Hepatocyte (in vitro differentiated cells): Measurements from ENCODE around the gene YIPF4.

Experiments used
- EZH2 ChIP-seq: fragments of 200-600 bp; sonication (generic); IDR thresholded peaks from 2 replicates; pipeline ENCODE4 v1.6.1; 2016; ENCODE audit warnings: antibody characterized with exemption, mild to moderate bottlenecking, borderline replicate concordance
- EZH2phosphoT487 ChIP-seq: fragments of 200-600 bp; sonication (generic); IDR thresholded peaks from one replicate; pipeline ENCODE4 v1.6.1; 2018; ENCODE audit warnings: antibody characterized with exemption, mild to moderate bottlenecking, low read depth, moderate library complexity; ENCODE audit not compliant: unreplicated experiment, severe bottlenecking
- TF ChIP-seq, protein P1 (sequence below): fragments of 200-600 bp; sonication (generic); IDR thresholded peaks from 2 replicates; pipeline ENCODE4 v1.5.1; 2016; ENCODE audit warnings: antibody characterized with exemption, mild to moderate bottlenecking; ENCODE audit not compliant: poor library complexity

DNA sequence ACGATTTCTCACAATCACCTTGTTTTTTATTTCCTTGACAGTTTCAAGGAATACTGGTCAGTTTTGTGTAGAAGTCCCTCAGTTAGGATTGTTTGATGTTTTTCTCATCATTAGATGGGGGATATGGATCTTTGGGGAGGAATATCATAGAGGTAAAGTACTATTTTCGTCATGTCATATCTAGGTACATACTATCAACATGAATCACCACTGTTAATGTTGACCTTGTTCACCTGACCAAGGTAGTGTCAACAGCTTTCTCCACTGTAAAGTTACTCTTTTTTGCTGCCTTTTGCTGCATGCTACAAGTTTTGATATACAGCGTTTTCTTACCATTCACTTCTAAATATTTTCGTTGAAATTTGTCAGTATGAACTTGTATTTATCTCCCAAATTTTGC, 45.7 kb upstream of the YIPF4 start:
- TF ChIP-seq EZH2phosphoT487 (no peak), EZH2 (no peak)
- TF ChIP-seq, protein P1, sequence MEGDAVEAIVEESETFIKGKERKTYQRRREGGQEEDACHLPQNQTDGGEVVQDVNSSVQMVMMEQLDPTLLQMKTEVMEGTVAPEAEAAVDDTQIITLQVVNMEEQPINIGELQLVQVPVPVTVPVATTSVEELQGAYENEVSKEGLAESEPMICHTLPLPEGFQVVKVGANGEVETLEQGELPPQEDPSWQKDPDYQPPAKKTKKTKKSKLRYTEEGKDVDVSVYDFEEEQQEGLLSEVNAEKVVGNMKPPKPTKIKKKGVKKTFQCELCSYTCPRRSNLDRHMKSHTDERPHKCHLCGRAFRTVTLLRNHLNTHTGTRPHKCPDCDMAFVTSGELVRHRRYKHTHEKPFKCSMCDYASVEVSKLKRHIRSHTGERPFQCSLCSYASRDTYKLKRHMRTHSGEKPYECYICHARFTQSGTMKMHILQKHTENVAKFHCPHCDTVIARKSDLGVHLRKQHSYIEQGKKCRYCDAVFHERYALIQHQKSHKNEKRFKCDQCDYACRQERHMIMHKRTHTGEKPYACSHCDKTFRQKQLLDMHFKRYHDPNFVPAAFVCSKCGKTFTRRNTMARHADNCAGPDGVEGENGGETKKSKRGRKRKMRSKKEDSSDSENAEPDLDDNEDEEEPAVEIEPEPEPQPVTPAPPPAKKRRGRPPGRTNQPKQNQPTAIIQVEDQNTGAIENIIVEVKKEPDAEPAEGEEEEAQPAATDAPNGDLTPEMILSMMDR: no peak
